ACC112 (cell line): ENCODE measurements around the gene KCNMA1.

Experiments
- H2AFZ ChIP-seq: fragments of 200-600 bp; sonication (generic); one replicate; pipeline ENCODE4 v1.6.0; 2017; ENCODE audit warnings: antibody characterized with exemption, low read length; ENCODE audit not compliant: unreplicated experiment
- H3K27ac ChIP-seq: fragments of 200-600 bp; sonication (generic); 2 replicates; pipeline ENCODE4 v1.5.1; 2014; ENCODE audit warnings: low read depth, mild to moderate bottlenecking, antibody characterized with exemption, low read length, moderate library complexity
- H3K27me3 ChIP-seq: fragments of 200-600 bp; sonication (generic); 2 replicates; pipeline ENCODE4 v1.6.1; 2014; ENCODE audit warnings: mild to moderate bottlenecking, antibody characterized with exemption, low read length, moderate library complexity, mixed read lengths; ENCODE audit not compliant: insufficient read depth
- H3K36me3 ChIP-seq: fragments of 200-600 bp; sonication (generic); 2 replicates; pipeline ENCODE4 v1.6.1; 2016; ENCODE audit warnings: mild to moderate bottlenecking, antibody characterized with exemption, low read length, moderate library complexity, mixed read lengths; ENCODE audit not compliant: insufficient read depth
- H3K4me1 ChIP-seq: fragments of 200-600 bp; sonication (generic); one replicate; pipeline ENCODE4 v1.6.1; 2016; ENCODE audit warnings: low read length, mixed read lengths; ENCODE audit not compliant: insufficient read depth, unreplicated experiment, control insufficient read depth
- H3K4me3 ChIP-seq: fragments of 200-600 bp; sonication (generic); 2 replicates; pipeline ENCODE4 v1.5.1; 2014; ENCODE audit warnings: mild to moderate bottlenecking, low read depth, low read length
- H3K79me2 ChIP-seq: fragments of 200-600 bp; sonication (generic); one replicate; pipeline ENCODE4 v1.6.0; 2016; ENCODE audit warnings: low read length; ENCODE audit not compliant: control insufficient read depth, unreplicated experiment, insufficient read depth

Gene KCNMA1

GRCh38 chr10:76829724-76830123 lies 807.9 kb downstream of the KCNMA1 start:
- no peaks in the 10 kb centered on the region for H3K36me3 ChIP-seq
- no peaks in the 10 kb centered on the region for H3K79me2 ChIP-seq
- no peak overlapping the region for H3K4me3 ChIP-seq
- H3K4me1 ChIP-seq, result no peaks in the 10 kb centered on the region
- peaks cover 57% of the 10 kb centered on the region for H3K27me3 ChIP-seq
- H3K27ac ChIP-seq, result no peak overlapping the region
- no peak overlapping the region for H2AFZ ChIP-seq
